GM23338 (cell line): Measurements from ENCODE around the gene ZFC3H1. TPM values are rescaled to one million over a fixed set of nuclear protein-coding genes. Genes with fewer than 3 reads are reported as not detected.

ENCODE experiments used
- ATAC-seq: fragments of 200-7000 bp; cut with Tn5 transposase; 3 replicates; pipeline ENCODE4 v1.9.1; 2020
- DNase-seq: peaks from one replicate; pipeline ENCODE4 v3.0.0-alpha.2; 2015; ENCODE audit warnings: low spot score
- H2AFZ ChIP-seq: fragments of 200-600 bp; sonication (generic); 2 replicates; pipeline ENCODE4 v1.8.0; 2016; ENCODE audit warnings: antibody characterized with exemption, mild to moderate bottlenecking, moderate library complexity
- H3F3A ChIP-seq: fragments of 200-600 bp; sonication (generic); replicated peaks from 2 replicates; pipeline ENCODE4 v1.8.0; 2017; ENCODE audit warnings: antibody characterized with exemption, mixed run types, low read depth
- H3K27ac ChIP-seq: fragments of 200-600 bp; sonication (generic); 2 replicates; pipeline ENCODE4 v1.6.1; 2016; ENCODE audit warnings: low read depth
- H3K27me3 ChIP-seq: fragments of 200-600 bp; sonication (generic); 2 replicates; pipeline ENCODE4 v1.8.0; 2016; ENCODE audit warnings: mild to moderate bottlenecking, mixed run types, moderate library complexity; ENCODE audit not compliant: insufficient read depth
- H3K36me3 ChIP-seq: fragments of 200-600 bp; sonication (generic); 2 replicates; pipeline ENCODE4 v1.8.0; 2016; ENCODE audit warnings: mild to moderate bottlenecking; ENCODE audit not compliant: insufficient read depth
- H3K4me1 ChIP-seq: fragments of 200-600 bp; sonication (generic); 2 replicates; pipeline ENCODE4 v1.8.0; 2016; ENCODE audit warnings: mild to moderate bottlenecking, moderate library complexity; ENCODE audit not compliant: insufficient read depth
- H3K4me2 ChIP-seq: fragments of 200-600 bp; sonication (generic); 2 replicates; pipeline ENCODE4 v1.7.1; 2017; ENCODE audit warnings: mixed run types
- H3K4me3 ChIP-seq: fragments of 200-600 bp; sonication (generic); 2 replicates; pipeline ENCODE4 v1.6.1; 2016; ENCODE audit warnings: mixed run types
- H3K79me2 ChIP-seq: fragments of 200-600 bp; sonication (generic); replicated peaks from 2 replicates; pipeline ENCODE4 v1.8.0; 2017; ENCODE audit warnings: mild to moderate bottlenecking; ENCODE audit not compliant: insufficient read depth
- H3K9me2 ChIP-seq: fragments of 200-600 bp; sonication (generic); 2 replicates; pipeline ENCODE4 v1.8.0; 2017; ENCODE audit not compliant: insufficient read depth
- H4K20me1 ChIP-seq: fragments of 200-600 bp; sonication (generic); replicated peaks from 2 replicates; pipeline ENCODE4 v1.8.0; 2017; ENCODE audit warnings: mild to moderate bottlenecking; ENCODE audit not compliant: insufficient read depth
- H3K27ac Mint-ChIP-seq: 2 replicates; pipeline ENCODE4 v1.8.0; 2020; ENCODE audit warnings: inconsistent platforms, mild to moderate bottlenecking, moderate library complexity, mixed read lengths
- H3K27me3 Mint-ChIP-seq: 3 replicates; pipeline ENCODE4 v1.8.0; 2022; ENCODE audit warnings: low read depth, mild to moderate bottlenecking, moderate library complexity, mixed read lengths, inconsistent platforms; ENCODE audit not compliant: insufficient read depth, poor library complexity
- H3K36me3 Mint-ChIP-seq: 3 replicates; pipeline ENCODE4 v1.8.0; 2021; ENCODE audit warnings: low read depth, mild to moderate bottlenecking, inconsistent platforms, moderate library complexity, mixed read lengths
- H3K4me1 Mint-ChIP-seq: 3 replicates; pipeline ENCODE4 v1.8.0; 2020; ENCODE audit warnings: mild to moderate bottlenecking, inconsistent platforms, mixed read lengths
- H3K4me3 Mint-ChIP-seq: 3 replicates; pipeline ENCODE4 v1.8.0; 2021; ENCODE audit warnings: moderate library complexity, mild to moderate bottlenecking, inconsistent platforms, mixed read lengths
- H3K9me3 Mint-ChIP-seq: 3 replicates; pipeline ENCODE4 v1.8.0; 2020; ENCODE audit warnings: moderate library complexity, mild to moderate bottlenecking, inconsistent platforms, mixed read lengths
- JUNB ChIP-seq: IDR thresholded peaks from one replicate; pipeline ENCODE4 v1.6.1; 2016; ENCODE audit warnings: antibody characterized with exemption; ENCODE audit not compliant: unreplicated experiment
- POLR2AphosphoS5 ChIP-seq: IDR thresholded peaks from 2 replicates; pipeline ENCODE4 v1.6.1; 2016; ENCODE audit warnings: antibody characterized with exemption, low read depth
- STAT1 ChIP-seq: IDR thresholded peaks from one replicate; pipeline ENCODE4 v1.6.1; 2016; ENCODE audit warnings: antibody characterized with exemption; ENCODE audit not compliant: unreplicated experiment
- polyA plus RNA-seq: library from polyadenylated mRNA; unstranded; fragments of >200 nt; fragmentation: Nextera tagmentation; extraction: Ambion mirVana; gene quantifications from 2 replicates; pipeline ENCODE4 v1.2.1, GENCODE V29; 2016
- total RNA-seq: library from RNA; depleted of rRNA; stranded (reverse); fragments of >200 nt; shearing (Covaris generic); gene quantifications from 2 replicates; pipeline ENCODE4 v1.2.3, GENCODE V29; 2014
- TF ChIP-seq, protein P1 (sequence below): IDR thresholded peaks from one replicate; pipeline ENCODE4 v1.6.1; 2018; ENCODE audit warnings: antibody characterized with exemption; ENCODE audit not compliant: unreplicated experiment
- TF ChIP-seq, protein P2 (sequence below): IDR thresholded peaks from 2 replicates; pipeline ENCODE4 v1.6.1; 2016; ENCODE audit warnings: antibody characterized with exemption
- TF ChIP-seq, protein P3 (sequence below): fragments of 250-450 bp; sonication (Bioruptor Pico); IDR thresholded peaks from 2 replicates; pipeline ENCODE4 v1.5.0; 2020; ENCODE audit warnings: mild to moderate bottlenecking, moderate library complexity

Gene ZFC3H1
- total and polyA plus RNA-seq, 2 experiments from 2014 or later, result 30.3 to 46.2 TPM

DNA sequence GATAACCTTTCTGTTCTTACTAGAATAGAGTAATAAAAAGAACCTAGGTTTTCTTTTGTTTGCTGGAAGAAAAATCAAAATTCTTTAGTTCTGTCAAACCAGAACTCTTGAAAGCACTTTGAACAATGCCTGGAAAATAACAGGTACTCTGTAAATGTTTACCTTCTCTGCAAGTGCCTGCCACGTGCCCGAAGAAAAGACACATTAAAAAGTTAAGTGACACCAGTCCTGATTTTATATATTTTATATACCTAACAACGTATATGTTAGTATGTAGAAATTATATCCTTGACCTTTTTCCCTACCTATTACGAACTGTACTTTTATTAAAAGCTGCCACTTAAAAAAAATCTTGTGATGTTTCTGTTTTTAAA, 1.4 kb upstream of the ZFC3H1 start:
- peaks cover 53% of the 10 kb centered on the region for H3K79me2 ChIP-seq
- peaks cover 9% of the 10 kb centered on the region for H4K20me1 ChIP-seq
- H3K27ac ChIP-seq, result peak overlapping the region; percentile 97
- no peak overlapping the region for H2AFZ ChIP-seq
- TF ChIP-seq POLR2AphosphoS5 (no peak), JUNB (no peak), STAT1 (no peak)
- TF ChIP-seq, protein P1, sequence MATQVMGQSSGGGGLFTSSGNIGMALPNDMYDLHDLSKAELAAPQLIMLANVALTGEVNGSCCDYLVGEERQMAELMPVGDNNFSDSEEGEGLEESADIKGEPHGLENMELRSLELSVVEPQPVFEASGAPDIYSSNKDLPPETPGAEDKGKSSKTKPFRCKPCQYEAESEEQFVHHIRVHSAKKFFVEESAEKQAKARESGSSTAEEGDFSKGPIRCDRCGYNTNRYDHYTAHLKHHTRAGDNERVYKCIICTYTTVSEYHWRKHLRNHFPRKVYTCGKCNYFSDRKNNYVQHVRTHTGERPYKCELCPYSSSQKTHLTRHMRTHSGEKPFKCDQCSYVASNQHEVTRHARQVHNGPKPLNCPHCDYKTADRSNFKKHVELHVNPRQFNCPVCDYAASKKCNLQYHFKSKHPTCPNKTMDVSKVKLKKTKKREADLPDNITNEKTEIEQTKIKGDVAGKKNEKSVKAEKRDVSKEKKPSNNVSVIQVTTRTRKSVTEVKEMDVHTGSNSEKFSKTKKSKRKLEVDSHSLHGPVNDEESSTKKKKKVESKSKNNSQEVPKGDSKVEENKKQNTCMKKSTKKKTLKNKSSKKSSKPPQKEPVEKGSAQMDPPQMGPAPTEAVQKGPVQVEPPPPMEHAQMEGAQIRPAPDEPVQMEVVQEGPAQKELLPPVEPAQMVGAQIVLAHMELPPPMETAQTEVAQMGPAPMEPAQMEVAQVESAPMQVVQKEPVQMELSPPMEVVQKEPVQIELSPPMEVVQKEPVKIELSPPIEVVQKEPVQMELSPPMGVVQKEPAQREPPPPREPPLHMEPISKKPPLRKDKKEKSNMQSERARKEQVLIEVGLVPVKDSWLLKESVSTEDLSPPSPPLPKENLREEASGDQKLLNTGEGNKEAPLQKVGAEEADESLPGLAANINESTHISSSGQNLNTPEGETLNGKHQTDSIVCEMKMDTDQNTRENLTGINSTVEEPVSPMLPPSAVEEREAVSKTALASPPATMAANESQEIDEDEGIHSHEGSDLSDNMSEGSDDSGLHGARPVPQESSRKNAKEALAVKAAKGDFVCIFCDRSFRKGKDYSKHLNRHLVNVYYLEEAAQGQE, result no peak
- no peaks in the 10 kb centered on the region; the same call in 1 of the 2 replicates for H3K36me3 ChIP-seq
- peak overlapping the region; percentile 99 for H3K27ac Mint-ChIP-seq
- H3K4me3 ChIP-seq, result peak overlapping the region; percentile 74
- no peak for ATAC-seq
- H3K4me2 ChIP-seq, result peak overlapping the region; percentile 83
- H3K27me3 ChIP-seq, result no peaks in the 10 kb centered on the region
- peaks cover 7% of the 10 kb centered on the region for H3K4me1 ChIP-seq
- no peak for DNase-seq
- H3K4me3 Mint-ChIP-seq, result peak overlapping the region; percentile 98
- no peaks in the 10 kb centered on the region for H3K9me3 Mint-ChIP-seq
- no peaks in the 10 kb centered on the region for H3K9me2 ChIP-seq
- peaks cover 13% of the 10 kb centered on the region; the same call in 2 of the 3 replicates for H3K4me1 Mint-ChIP-seq
- H3F3A ChIP-seq, result no peaks in the 10 kb centered on the region
- H3K36me3 Mint-ChIP-seq, result peaks cover 7% of the 10 kb centered on the region
- H3K27me3 Mint-ChIP-seq, result peaks cover 7% of the 10 kb centered on the region

DNA sequence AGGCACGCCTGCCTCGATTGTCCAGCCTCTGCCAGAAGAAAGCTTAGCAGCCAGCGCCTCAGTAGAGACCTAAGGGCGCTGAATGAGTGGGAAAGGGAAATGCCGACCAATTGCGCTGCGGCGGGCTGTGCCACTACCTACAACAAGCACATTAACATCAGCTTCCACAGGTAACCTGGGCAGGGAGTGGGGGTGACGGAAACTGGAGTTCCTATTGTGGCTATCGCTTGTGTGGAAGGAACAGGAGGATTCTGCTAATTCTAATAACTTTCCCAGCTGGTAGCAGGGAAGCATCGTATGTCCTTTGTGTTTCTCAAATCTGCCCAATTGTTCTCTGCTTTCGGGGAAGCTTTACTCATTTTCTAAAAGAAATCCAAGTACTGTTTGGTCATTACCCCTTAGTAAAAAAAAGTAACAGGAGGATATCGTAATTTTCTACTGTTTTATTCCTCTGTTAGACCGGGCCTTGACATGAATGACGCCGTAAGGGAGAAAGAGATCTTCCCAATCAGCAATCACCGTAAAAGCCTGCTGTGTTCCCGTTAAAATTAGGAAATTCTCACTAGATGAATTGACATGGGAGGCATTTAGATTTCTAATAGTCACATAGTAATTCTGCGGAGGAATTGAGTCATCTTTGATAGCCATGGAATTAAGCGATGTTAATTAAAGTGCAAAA, 902 bp upstream of the ZFC3H1 start:
- Histone ChIP-seq H3K27me3 (no peaks in the 10 kb centered on the region), H3K4me1 (peaks cover 7% of the 10 kb centered on the region), H3K4me2 (peak overlapping the region; percentile 83), H3K36me3 (peaks cover 2% of the 10 kb centered on the region; the same call in 1 of the 2 replicates), H3K4me3 (peak overlapping the region; percentile 74), H4K20me1 (peaks cover 9% of the 10 kb centered on the region), H2AFZ (peak overlapping the region; percentile 24; the same call in 1 of the 2 replicates), H3K79me2 (peaks cover 58% of the 10 kb centered on the region), H3K27ac (peak overlapping the region; percentile 97), H3F3A (no peaks in the 10 kb centered on the region), H3K9me2 (no peaks in the 10 kb centered on the region)
- Mint-ChIP-seq H3K27ac (peak overlapping the region; percentile 99), H3K27me3 (peaks cover 7% of the 10 kb centered on the region), H3K36me3 (peaks cover 9% of the 10 kb centered on the region), H3K4me3 (peak overlapping the region; percentile 98), H3K4me1 (peaks cover 13% of the 10 kb centered on the region; the same call in 2 of the 3 replicates), H3K9me3 (no peaks in the 10 kb centered on the region)
- TF ChIP-seq, protein P2, sequence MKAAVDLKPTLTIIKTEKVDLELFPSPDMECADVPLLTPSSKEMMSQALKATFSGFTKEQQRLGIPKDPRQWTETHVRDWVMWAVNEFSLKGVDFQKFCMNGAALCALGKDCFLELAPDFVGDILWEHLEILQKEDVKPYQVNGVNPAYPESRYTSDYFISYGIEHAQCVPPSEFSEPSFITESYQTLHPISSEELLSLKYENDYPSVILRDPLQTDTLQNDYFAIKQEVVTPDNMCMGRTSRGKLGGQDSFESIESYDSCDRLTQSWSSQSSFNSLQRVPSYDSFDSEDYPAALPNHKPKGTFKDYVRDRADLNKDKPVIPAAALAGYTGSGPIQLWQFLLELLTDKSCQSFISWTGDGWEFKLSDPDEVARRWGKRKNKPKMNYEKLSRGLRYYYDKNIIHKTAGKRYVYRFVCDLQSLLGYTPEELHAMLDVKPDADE, result 0 out of 2 replicates have a peak, but pooled peaks have one; percentile 31
- TF ChIP-seq, protein P3, sequence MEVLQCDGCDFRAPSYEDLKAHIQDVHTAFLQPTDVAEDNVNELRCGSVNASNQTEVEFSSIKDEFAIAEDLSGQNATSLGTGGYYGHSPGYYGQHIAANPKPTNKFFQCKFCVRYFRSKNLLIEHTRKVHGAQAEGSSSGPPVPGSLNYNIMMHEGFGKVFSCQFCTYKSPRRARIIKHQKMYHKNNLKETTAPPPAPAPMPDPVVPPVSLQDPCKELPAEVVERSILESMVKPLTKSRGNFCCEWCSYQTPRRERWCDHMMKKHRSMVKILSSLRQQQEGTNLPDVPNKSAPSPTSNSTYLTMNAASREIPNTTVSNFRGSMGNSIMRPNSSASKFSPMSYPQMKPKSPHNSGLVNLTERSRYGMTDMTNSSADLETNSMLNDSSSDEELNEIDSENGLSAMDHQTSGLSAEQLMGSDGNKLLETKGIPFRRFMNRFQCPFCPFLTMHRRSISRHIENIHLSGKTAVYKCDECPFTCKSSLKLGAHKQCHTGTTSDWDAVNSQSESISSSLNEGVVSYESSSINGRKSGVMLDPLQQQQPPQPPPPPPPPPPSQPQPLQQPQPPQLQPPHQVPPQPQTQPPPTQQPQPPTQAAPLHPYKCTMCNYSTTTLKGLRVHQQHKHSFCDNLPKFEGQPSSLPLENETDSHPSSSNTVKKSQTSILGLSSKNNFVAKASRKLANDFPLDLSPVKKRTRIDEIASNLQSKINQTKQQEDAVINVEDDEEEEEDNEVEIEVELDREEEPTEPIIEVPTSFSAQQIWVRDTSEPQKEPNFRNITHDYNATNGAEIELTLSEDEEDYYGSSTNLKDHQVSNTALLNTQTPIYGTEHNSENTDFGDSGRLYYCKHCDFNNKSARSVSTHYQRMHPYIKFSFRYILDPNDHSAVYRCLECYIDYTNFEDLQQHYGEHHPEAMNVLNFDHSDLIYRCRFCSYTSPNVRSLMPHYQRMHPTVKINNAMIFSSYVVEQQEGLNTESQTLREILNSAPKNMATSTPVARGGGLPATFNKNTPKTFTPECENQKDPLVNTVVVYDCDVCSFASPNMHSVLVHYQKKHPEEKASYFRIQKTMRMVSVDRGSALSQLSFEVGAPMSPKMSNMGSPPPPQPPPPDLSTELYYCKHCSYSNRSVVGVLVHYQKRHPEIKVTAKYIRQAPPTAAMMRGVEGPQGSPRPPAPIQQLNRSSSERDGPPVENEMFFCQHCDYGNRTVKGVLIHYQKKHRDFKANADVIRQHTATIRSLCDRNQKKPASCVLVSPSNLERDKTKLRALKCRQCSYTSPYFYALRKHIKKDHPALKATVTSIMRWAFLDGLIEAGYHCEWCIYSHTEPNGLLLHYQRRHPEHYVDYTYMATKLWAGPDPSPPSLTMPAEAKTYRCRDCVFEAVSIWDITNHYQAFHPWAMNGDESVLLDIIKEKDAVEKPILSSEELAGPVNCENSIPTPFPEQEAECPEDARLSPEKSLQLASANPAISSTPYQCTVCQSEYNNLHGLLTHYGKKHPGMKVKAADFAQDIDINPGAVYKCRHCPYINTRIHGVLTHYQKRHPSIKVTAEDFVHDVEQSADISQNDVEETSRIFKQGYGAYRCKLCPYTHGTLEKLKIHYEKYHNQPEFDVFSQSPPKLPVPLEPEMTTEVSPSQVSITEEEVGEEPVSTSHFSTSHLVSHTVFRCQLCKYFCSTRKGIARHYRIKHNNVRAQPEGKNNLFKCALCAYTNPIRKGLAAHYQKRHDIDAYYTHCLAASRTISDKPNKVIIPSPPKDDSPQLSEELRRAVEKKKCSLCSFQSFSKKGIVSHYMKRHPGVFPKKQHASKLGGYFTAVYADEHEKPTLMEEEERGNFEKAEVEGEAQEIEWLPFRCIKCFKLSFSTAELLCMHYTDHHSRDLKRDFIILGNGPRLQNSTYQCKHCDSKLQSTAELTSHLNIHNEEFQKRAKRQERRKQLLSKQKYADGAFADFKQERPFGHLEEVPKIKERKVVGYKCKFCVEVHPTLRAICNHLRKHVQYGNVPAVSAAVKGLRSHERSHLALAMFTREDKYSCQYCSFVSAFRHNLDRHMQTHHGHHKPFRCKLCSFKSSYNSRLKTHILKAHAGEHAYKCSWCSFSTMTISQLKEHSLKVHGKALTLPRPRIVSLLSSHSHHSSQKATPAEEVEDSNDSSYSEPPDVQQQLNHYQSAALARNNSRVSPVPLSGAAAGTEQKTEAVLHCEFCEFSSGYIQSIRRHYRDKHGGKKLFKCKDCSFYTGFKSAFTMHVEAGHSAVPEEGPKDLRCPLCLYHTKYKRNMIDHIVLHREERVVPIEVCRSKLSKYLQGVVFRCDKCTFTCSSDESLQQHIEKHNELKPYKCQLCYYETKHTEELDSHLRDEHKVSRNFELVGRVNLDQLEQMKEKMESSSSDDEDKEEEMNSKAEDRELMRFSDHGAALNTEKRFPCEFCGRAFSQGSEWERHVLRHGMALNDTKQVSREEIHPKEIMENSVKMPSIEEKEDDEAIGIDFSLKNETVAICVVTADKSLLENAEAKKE (CRISPR knock-in tag), result no peak
- DNase-seq (no peak), ATAC-seq (no peak)
